Sigmoid colon (tissue), 3 donors: Measurements from ENCODE around the gene PET100.

Experiments
- POLR2A ChIP-seq, 2 donors: fragments of 450-650 bp; IDR thresholded peaks; one replicate each; pipeline ENCODE4 v1.6.1; 2016; ENCODE audit warnings: antibody characterized with exemption in 2 of 2, mild to moderate bottlenecking in 2 of 2, moderate library complexity in 2 of 2
- TF ChIP-seq, protein P1 (sequence below), 4 experiments: fragments of 450-650 bp in 3 of 4; fragments of 200-600 bp in 1 of 4; IDR thresholded peaks; one replicate each; pipeline ENCODE4 v1.5.1; 2016 to 2019; ENCODE audit warnings: antibody characterized with exemption in 4 of 4, mild to moderate bottlenecking in 3 of 4, moderate library complexity in 2 of 4

DNA sequence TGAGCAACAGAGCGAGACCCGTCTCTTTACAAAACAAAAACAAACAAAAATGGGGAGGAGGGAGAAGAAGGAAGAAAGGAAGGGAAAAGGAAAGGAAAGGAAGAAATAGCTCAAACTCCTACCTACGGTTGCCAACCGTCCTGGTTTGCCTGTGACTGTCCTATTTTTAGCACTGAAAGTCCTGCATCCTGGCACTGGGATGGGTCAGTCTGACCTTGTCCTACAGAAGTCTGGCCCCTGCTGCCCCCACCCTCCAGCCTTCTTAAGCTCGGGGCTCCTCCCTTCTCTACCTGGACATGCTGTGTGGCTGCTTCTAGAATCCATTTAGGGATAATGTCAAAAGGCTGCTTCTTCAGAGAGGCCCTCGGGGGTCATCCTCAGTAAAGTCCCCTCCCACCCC is 6.1 kb downstream of the PET100 start:
- TF ChIP-seq, protein P1, sequence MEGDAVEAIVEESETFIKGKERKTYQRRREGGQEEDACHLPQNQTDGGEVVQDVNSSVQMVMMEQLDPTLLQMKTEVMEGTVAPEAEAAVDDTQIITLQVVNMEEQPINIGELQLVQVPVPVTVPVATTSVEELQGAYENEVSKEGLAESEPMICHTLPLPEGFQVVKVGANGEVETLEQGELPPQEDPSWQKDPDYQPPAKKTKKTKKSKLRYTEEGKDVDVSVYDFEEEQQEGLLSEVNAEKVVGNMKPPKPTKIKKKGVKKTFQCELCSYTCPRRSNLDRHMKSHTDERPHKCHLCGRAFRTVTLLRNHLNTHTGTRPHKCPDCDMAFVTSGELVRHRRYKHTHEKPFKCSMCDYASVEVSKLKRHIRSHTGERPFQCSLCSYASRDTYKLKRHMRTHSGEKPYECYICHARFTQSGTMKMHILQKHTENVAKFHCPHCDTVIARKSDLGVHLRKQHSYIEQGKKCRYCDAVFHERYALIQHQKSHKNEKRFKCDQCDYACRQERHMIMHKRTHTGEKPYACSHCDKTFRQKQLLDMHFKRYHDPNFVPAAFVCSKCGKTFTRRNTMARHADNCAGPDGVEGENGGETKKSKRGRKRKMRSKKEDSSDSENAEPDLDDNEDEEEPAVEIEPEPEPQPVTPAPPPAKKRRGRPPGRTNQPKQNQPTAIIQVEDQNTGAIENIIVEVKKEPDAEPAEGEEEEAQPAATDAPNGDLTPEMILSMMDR (IDR thresholded peaks at IDR 0.05) = no peak
- no peak for TF ChIP-seq POLR2A (IDR thresholded peaks at IDR 0.05)
